ENCODE results near the gene ZKSCAN7.
"Not testable (repeated sequence)": the region's sequence is repeated elsewhere in the genome, so short reads cannot be mapped to it uniquely, and the experiment has no call there.

The ZKSCAN7 gene

GRCh38 chr3:44534659-44535058 is 20.3 kb upstream of the ZKSCAN7 start:
- peaks cover 11% of the 10 kb centered on the region for H3K27me3 Mint-ChIP-seq (ENCODE audit: low read depth)
- DNase-seq (ENCODE audit: low spot score); H3K27ac Mint-ChIP-seq; H3K4me3 Mint-ChIP-seq; H3K9me3 Mint-ChIP-seq; H3K36me3 Mint-ChIP-seq (ENCODE audit: low read depth); H3K4me1 Mint-ChIP-seq (ENCODE audit: low read depth): not testable (repeated sequence)

GRCh38 chr3:44535364-44535763 is 19.6 kb upstream of the ZKSCAN7 start:
- Mint-ChIP-seq H3K27ac (no peak overlapping the region), H3K4me1 (ENCODE audit: low read depth) (no peaks in the 10 kb centered on the region), H3K4me3 (no peak overlapping the region), H3K36me3 (ENCODE audit: low read depth) (no peaks in the 10 kb centered on the region), H3K9me3 (no peaks in the 10 kb centered on the region), H3K27me3 (ENCODE audit: low read depth) (peaks cover 11% of the 10 kb centered on the region)
- DNase-seq (ENCODE audit: low spot score), result no peak

- H3K9me3 Mint-ChIP-seq; H3K36me3 Mint-ChIP-seq (ENCODE audit: low read depth); DNase-seq (ENCODE audit: low spot score); H3K4me3 Mint-ChIP-seq; H3K27me3 Mint-ChIP-seq (ENCODE audit: low read depth); H3K27ac Mint-ChIP-seq; H3K4me1 Mint-ChIP-seq (ENCODE audit: low read depth): not testable (repeated sequence)
These were observed 10.2 kb upstream of the ZKSCAN7 start for GRCh38 chr3:44544811-44545210.

- DNase-seq (ENCODE audit: low spot score), result no peak
- Mint-ChIP-seq H3K36me3 (ENCODE audit: low read depth) (peaks cover 8% of the 10 kb centered on the region), H3K9me3 (peaks cover 22% of the 10 kb centered on the region), H3K27me3 (ENCODE audit: low read depth) (no peaks in the 10 kb centered on the region), H3K27ac (peak overlapping the region; percentile 49), H3K4me3 (peak overlapping the region; percentile 62), H3K4me1 (ENCODE audit: low read depth) (peaks cover 10% of the 10 kb centered on the region)
These were observed 730 bp downstream of the ZKSCAN7 start for GRCh38 chr3:44555723-44556122.

- no peak for DNase-seq (ENCODE audit: low spot score)
- Mint-ChIP-seq H3K4me3 (no peak overlapping the region), H3K4me1 (ENCODE audit: low read depth) (peaks cover 10% of the 10 kb centered on the region), H3K9me3 (peaks cover 36% of the 10 kb centered on the region), H3K27ac (no peak overlapping the region), H3K36me3 (ENCODE audit: low read depth) (peaks cover 11% of the 10 kb centered on the region), H3K27me3 (ENCODE audit: low read depth) (no peaks in the 10 kb centered on the region)
These were observed 2.1 kb downstream of the ZKSCAN7 start for GRCh38 chr3:44557074-44557473.

DNA sequence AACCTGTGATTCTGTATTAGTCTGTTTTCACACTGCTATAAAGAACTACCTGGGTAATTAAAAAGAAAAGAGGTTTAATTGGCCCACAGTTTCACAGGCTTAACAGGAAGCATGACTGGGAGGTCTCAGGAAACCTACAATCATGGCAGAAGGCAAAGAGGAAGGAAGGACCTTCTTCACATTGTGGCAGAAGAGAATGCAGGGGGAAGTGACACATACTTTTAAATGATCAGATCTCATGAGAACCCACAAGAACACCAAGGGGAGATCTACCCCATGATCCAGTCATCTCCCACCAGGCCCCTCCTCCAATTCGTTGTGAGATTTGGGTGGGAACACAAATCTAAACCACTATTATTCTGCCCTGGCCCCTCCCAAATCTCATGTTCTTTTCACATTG is 6.1 kb downstream of the ZKSCAN7 start:
- peaks cover 5% of the 10 kb centered on the region for H3K36me3 Mint-ChIP-seq (ENCODE audit: low read depth)
- no peak overlapping the region for H3K4me3 Mint-ChIP-seq
- H3K27me3 Mint-ChIP-seq (ENCODE audit: low read depth), result no peaks in the 10 kb centered on the region
- no peak for DNase-seq (ENCODE audit: low spot score)
- H3K27ac Mint-ChIP-seq, result no peak overlapping the region
- H3K9me3 Mint-ChIP-seq, result peaks cover 40% of the 10 kb centered on the region
- peaks cover under 1% of the 10 kb centered on the region for H3K4me1 Mint-ChIP-seq (ENCODE audit: low read depth)

GRCh38 chr3:44562147-44562546 is 7.2 kb downstream of the ZKSCAN7 start:
- no peaks in the 10 kb centered on the region for H3K4me1 Mint-ChIP-seq (ENCODE audit: low read depth)
- peaks cover 43% of the 10 kb centered on the region for H3K9me3 Mint-ChIP-seq
- peaks cover 5% of the 10 kb centered on the region for H3K36me3 Mint-ChIP-seq (ENCODE audit: low read depth)
- no peak overlapping the region for H3K4me3 Mint-ChIP-seq
- no peak for DNase-seq (ENCODE audit: low spot score)
- H3K27ac Mint-ChIP-seq, result no peak overlapping the region
- H3K27me3 Mint-ChIP-seq (ENCODE audit: low read depth), result no peaks in the 10 kb centered on the region

- Mint-ChIP-seq H3K4me3 (no peak overlapping the region), H3K4me1 (ENCODE audit: low read depth) (no peaks in the 10 kb centered on the region), H3K9me3 (peaks cover 54% of the 10 kb centered on the region), H3K36me3 (ENCODE audit: low read depth) (peaks cover 8% of the 10 kb centered on the region), H3K27ac (no peak overlapping the region), H3K27me3 (ENCODE audit: low read depth) (no peaks in the 10 kb centered on the region)
- DNase-seq (ENCODE audit: low spot score), result no peak
These were observed 13.6 kb downstream of the ZKSCAN7 start for GRCh38 chr3:44568561-44568960.

GRCh38 chr3:44571024-44571423 is 16.0 kb downstream of the ZKSCAN7 start:
- peaks cover 6% of the 10 kb centered on the region for H3K36me3 Mint-ChIP-seq (ENCODE audit: low read depth)
- H3K27ac Mint-ChIP-seq, result no peak overlapping the region
- no peaks in the 10 kb centered on the region for H3K4me1 Mint-ChIP-seq (ENCODE audit: low read depth)
- no peak for DNase-seq (ENCODE audit: low spot score)
- H3K4me3 Mint-ChIP-seq, result no peak overlapping the region
- H3K9me3 Mint-ChIP-seq, result peaks cover 49% of the 10 kb centered on the region
- H3K27me3 Mint-ChIP-seq (ENCODE audit: low read depth), result no peaks in the 10 kb centered on the region

DNA sequence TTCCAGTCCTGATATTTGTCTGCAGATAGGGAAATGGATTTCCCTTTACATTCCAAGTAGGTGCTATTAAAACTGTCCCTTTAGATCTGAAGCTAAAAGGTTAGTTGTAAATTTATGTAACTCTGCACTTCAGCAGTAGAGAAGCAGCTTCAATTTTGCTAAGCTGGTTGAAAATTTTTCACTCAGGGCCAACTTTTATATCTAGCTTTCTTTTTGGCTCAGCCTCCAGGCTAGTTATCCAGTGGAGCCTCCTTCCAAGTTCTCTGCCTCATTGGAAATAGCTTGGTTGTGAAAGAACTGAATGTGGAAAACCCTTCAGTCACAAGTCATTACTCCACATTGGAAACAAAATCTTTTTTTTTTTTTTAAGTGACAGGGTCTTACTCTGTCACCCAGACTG is 21.6 kb downstream of the ZKSCAN7 start:
- no peak for DNase-seq (ENCODE audit: low spot score)
- H3K36me3 Mint-ChIP-seq (ENCODE audit: low read depth), result peaks cover 1% of the 10 kb centered on the region
- H3K4me1 Mint-ChIP-seq (ENCODE audit: low read depth), result no peaks in the 10 kb centered on the region
- no peak overlapping the region for H3K27ac Mint-ChIP-seq
- H3K4me3 Mint-ChIP-seq, result no peak overlapping the region
- H3K9me3 Mint-ChIP-seq, result peaks cover 34% of the 10 kb centered on the region
- no peaks in the 10 kb centered on the region for H3K27me3 Mint-ChIP-seq (ENCODE audit: low read depth)

DNA sequence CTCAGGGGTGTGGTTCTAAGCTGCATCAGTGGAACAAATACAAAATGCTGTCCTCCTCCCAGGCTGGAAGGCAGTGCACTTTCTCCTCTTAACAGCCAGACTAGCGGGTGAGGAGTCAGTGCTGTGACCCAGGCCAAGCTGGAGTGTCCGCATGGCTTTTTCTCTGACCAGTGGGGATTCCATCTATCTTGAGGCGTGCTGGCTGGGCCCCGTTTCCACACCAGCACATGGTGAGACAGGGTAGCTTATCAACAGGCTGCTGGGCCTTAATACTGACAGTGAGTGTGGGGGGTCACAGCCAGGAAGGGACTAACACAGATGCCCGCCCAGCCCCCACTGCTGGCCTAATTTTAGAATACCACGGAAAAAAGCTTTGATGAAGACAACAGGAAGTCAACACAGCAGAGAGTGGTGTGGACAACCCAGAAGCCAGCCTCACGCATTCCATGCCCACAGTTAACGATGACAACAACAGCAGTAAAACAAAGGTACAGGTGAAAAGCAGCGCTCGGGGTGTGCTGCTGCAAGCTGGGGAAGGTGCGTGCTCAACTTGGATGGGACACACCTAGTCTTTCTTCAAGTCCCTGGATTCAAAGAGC is 22.5 kb downstream of the ZKSCAN7 start:
- DNase-seq (ENCODE audit: low spot score); H3K36me3 Mint-ChIP-seq (ENCODE audit: low read depth); H3K4me3 Mint-ChIP-seq; H3K4me1 Mint-ChIP-seq (ENCODE audit: low read depth); H3K27ac Mint-ChIP-seq; H3K27me3 Mint-ChIP-seq (ENCODE audit: low read depth): not testable (repeated sequence)
- peaks cover 29% of the 10 kb centered on the region for H3K9me3 Mint-ChIP-seq

DNA sequence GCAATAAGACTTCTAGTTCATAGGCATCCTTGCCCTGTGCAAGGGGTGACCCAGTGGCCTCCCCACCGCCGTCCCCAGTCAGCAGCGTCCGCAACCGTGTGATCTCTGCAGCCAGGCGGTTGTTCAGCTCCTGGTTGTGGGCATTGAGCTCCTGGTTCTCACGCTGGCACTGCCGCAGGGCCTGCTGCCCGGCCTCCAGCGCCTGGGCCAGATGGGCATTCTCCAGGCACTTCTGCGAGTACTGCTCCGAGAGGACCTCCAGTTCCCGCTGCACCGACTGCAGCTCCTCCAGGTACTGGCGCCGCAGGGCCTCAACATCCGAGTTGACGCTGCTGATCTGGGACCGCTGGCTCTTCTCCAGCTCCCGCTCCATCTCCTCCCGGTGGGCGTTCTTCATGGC is 23.3 kb downstream of the ZKSCAN7 start:
- not testable (repeated sequence) for H3K36me3 Mint-ChIP-seq (ENCODE audit: low read depth); DNase-seq (ENCODE audit: low spot score); H3K27me3 Mint-ChIP-seq (ENCODE audit: low read depth); H3K27ac Mint-ChIP-seq; H3K4me3 Mint-ChIP-seq; H3K4me1 Mint-ChIP-seq (ENCODE audit: low read depth)
- peaks cover 26% of the 10 kb centered on the region for H3K9me3 Mint-ChIP-seq

DNA sequence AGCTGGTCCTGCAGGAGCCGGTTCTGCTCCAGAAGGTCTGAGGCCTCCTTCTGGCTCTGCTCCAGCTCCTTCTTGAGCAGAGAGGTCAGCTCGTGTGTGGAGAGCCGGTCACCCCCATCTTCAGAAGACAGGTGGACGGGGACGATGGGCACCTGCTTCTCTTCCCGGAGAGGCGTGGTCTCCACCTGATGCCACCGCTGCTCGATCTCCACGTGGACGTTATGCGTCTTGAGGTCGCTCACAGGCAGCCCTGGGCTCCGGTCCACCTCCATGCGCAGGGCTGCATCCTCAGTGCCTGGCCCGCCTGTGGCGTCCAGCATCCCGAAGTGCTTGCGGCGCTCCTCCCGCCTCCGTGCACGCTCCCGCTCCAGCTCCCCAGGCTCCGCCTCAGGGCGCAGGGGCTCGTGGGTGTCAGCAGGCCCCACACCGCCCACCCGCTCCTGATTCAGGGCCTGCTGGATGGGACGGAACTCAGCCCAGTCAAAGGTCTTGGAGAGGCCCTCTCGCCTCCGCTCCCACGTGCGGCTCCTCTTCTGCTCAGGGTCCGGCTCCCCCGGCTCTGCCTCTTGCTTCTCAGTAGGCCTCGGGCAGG is 24.0 kb downstream of the ZKSCAN7 start:
- not testable (repeated sequence) for H3K27ac Mint-ChIP-seq; DNase-seq (ENCODE audit: low spot score); H3K4me3 Mint-ChIP-seq; H3K4me1 Mint-ChIP-seq (ENCODE audit: low read depth); H3K36me3 Mint-ChIP-seq (ENCODE audit: low read depth); H3K27me3 Mint-ChIP-seq (ENCODE audit: low read depth)
- H3K9me3 Mint-ChIP-seq, result peaks cover 30% of the 10 kb centered on the region

GRCh38 chr3:44579749-44580148 is 24.8 kb downstream of the ZKSCAN7 start:
- H3K36me3 Mint-ChIP-seq (ENCODE audit: low read depth); DNase-seq (ENCODE audit: low spot score); H3K4me3 Mint-ChIP-seq: not testable (repeated sequence)

DNA sequence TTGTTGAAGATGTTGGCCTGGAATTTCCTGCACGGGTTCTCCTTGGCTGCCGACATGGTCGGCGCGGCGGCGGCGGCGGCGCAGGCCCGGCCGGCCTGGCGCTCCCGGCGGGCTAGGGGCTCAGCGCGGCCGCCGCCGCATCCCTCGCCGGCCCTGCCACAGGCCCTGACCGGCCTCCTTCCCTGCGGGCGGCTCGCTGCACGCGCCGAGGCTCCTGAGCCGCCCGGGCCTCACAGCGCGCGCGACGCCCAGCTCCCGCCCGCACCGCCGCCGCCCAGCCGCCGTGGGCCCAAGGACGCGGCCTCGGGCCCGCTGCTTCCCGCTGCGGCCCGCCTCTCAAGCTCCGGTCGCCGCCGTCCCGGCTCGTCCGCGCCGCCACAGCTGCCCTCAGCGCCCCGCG is 26.0 kb downstream of the ZKSCAN7 start:
- H3K4me3 Mint-ChIP-seq; H3K27ac Mint-ChIP-seq; DNase-seq (ENCODE audit: low spot score); H3K36me3 Mint-ChIP-seq (ENCODE audit: low read depth); H3K4me1 Mint-ChIP-seq (ENCODE audit: low read depth): not testable (repeated sequence)
- Mint-ChIP-seq H3K27me3 (ENCODE audit: low read depth) (peaks cover 14% of the 10 kb centered on the region), H3K9me3 (peaks cover 23% of the 10 kb centered on the region)

More at GRCh38 chr3:44579749-44580148, 24.8 kb downstream of the ZKSCAN7 start:
- H3K27me3 Mint-ChIP-seq (ENCODE audit: low read depth); H3K4me1 Mint-ChIP-seq (ENCODE audit: low read depth); H3K27ac Mint-ChIP-seq: not testable (repeated sequence)
- H3K9me3 Mint-ChIP-seq, result peaks cover 26% of the 10 kb centered on the region
